ENCODE results near the gene PTAR1. TPM values are rescaled to one million over a fixed set of nuclear protein-coding genes. Genes with fewer than 3 reads are reported as not detected.
A peak's percentile ranks its signal among the peaks of the same experiment; 100 is the strongest.

The PTAR1 gene
- total RNA-seq, 1 experiment from 2014 or later: 22.9 TPM

GRCh38 chr9:69672596-69673310 lies 87.1 kb downstream of the PTAR1 start:
- H3F3A ChIP-seq (ENCODE audit: low read length, unreplicated experiment): no peaks in the 10 kb centered on the region
- H3K27ac ChIP-seq (ENCODE audit: low read length): no peak overlapping the region
- H4K20me1 ChIP-seq (ENCODE audit: low read length): no peaks in the 10 kb centered on the region
- peak; percentile 91 for ATAC-seq
- peaks cover 13% of the 10 kb centered on the region; the same call in 1 of the 2 replicates for H3K27me3 ChIP-seq (ENCODE audit: low read length)
- H3K9ac ChIP-seq (ENCODE audit: low read length): no peak overlapping the region
- TF ChIP-seq CTCF (conservative IDR thresholded peaks at IDR 0.05; ENCODE audit: low read depth, low read length): peak; percentile 67
- no peak for TF ChIP-seq EZH2phosphoT487 (IDR thresholded peaks at IDR 0.05; ENCODE audit: borderline replicate concordance, low read length)
- TF ChIP-seq EZH2 (IDR thresholded peaks at IDR 0.05; ENCODE audit: low read length, unreplicated experiment): no peak
- intact Hi-C loops (cut with micrococcal nuclease): loop anchor here (10.0 kb wide), 3 partner anchors 82 to 262 kb away; no protein-coding TSS in a partner anchor
- no peaks in the 10 kb centered on the region for H3K9me3 ChIP-seq (ENCODE audit: low read length)
- no peaks in the 10 kb centered on the region for H3K79me2 ChIP-seq (ENCODE audit: low read length)
- POLR2A ChIA-PET (ENCODE audit: unreplicated experiment): no interaction called here
- H3K4me1 ChIP-seq (ENCODE audit: insufficient read depth, low read length): peaks cover 20% of the 10 kb centered on the region
- DNase-seq: peak; percentile 80
- H3K4me2 ChIP-seq (ENCODE audit: low read length): peak overlapping the region; percentile 95
- H2AFZ ChIP-seq (ENCODE audit: low read length): peak overlapping the region; percentile 89
- CTCF ChIA-PET: no interaction called here
- no TSS peak for BruUV-seq (replicated peaks)
- peak overlapping the region; percentile 69 for H3K4me3 ChIP-seq (ENCODE audit: low read length)
- no peaks in the 10 kb centered on the region for H3K9me2 ChIP-seq (replicated peaks; ENCODE audit: low read length)
- H3K36me3 ChIP-seq (ENCODE audit: low read depth, low read length): no peaks in the 10 kb centered on the region

- no peaks in the 10 kb centered on the region for H3K36me3 ChIP-seq (ENCODE audit: low read depth, low read length)
- H3F3A ChIP-seq (ENCODE audit: low read length, unreplicated experiment): no peaks in the 10 kb centered on the region
- no TSS peak for BruUV-seq (replicated peaks)
- no peaks in the 10 kb centered on the region for H3K9me3 ChIP-seq (ENCODE audit: low read length)
- H3K4me3 ChIP-seq (ENCODE audit: low read length): peak within 1 kb of the TSS; percentile 69
- peak within 1 kb of the TSS; percentile 95 for H3K4me2 ChIP-seq (ENCODE audit: low read length)
- ChIA-PET POLR2A (ENCODE audit: unreplicated experiment) (no interaction called here), CTCF (interaction anchor here (0.6 kb wide), 1 partner anchor 260 kb away, joined by 3 read pairs; no protein-coding TSS in a partner anchor)
- peak within 1 kb of the TSS; percentile 89 for H2AFZ ChIP-seq (ENCODE audit: low read length)
- peaks cover 13% of the 10 kb centered on the region; the same call in 1 of the 2 replicates for H3K27me3 ChIP-seq (ENCODE audit: low read length)
- H3K4me1 ChIP-seq (ENCODE audit: insufficient read depth, low read length): peaks cover 20% of the 10 kb centered on the region
- H4K20me1 ChIP-seq (ENCODE audit: low read length): no peaks in the 10 kb centered on the region
- H3K9me2 ChIP-seq (replicated peaks; ENCODE audit: low read length): no peaks in the 10 kb centered on the region
- no peak for DNase-seq
- H3K9ac ChIP-seq (ENCODE audit: low read length): no peak within 1 kb of the TSS
- intact Hi-C loops (cut with micrococcal nuclease): loop anchor here (10.0 kb wide), 3 partner anchors 83 to 263 kb away; no protein-coding TSS in a partner anchor
- H3K27ac ChIP-seq (ENCODE audit: low read length): no peak within 1 kb of the TSS
- ATAC-seq: peak; percentile 39
- no peaks in the 10 kb centered on the region for H3K79me2 ChIP-seq (ENCODE audit: low read length)
- TF ChIP-seq CTCF (conservative IDR thresholded peaks at IDR 0.05; ENCODE audit: low read depth, low read length) (no peak), EZH2phosphoT487 (IDR thresholded peaks at IDR 0.05; ENCODE audit: borderline replicate concordance, low read length) (no peak), EZH2 (IDR thresholded peaks at IDR 0.05; ENCODE audit: low read length, unreplicated experiment) (no peak)
These were observed 87.8 kb downstream of the PTAR1 start, which contains the start of gene APBA1 for GRCh38 chr9:69671879-69672595. Gene APBA1 (minus strand): TSS chr9:69672371.

All from PC-3 (cell line).